GM23338 (cell line): Measurements from ENCODE around the gene PGAM4. TPM values are rescaled to one million over a fixed set of nuclear protein-coding genes. Genes with fewer than 3 reads are reported as not detected.
"Not testable (repeated sequence)": the region's sequence is repeated elsewhere in the genome, so short reads cannot be mapped to it uniquely, and the experiment has no call there.

Experiments
- ATAC-seq: fragments of 200-7000 bp; cut with Tn5 transposase; 3 replicates; pipeline ENCODE4 v1.9.1; 2020
- DNase-seq: peaks from one replicate; pipeline ENCODE4 v3.0.0-alpha.2; 2015; ENCODE audit warnings: low spot score
- H2AFZ ChIP-seq: fragments of 200-600 bp; sonication (generic); 2 replicates; pipeline ENCODE4 v1.8.0; 2016; ENCODE audit warnings: antibody characterized with exemption, mild to moderate bottlenecking, moderate library complexity
- H3F3A ChIP-seq: fragments of 200-600 bp; sonication (generic); replicated peaks from 2 replicates; pipeline ENCODE4 v1.8.0; 2017; ENCODE audit warnings: antibody characterized with exemption, mixed run types, low read depth
- H3K27ac ChIP-seq: fragments of 200-600 bp; sonication (generic); 2 replicates; pipeline ENCODE4 v1.6.1; 2016; ENCODE audit warnings: low read depth
- H3K27me3 ChIP-seq: fragments of 200-600 bp; sonication (generic); 2 replicates; pipeline ENCODE4 v1.8.0; 2016; ENCODE audit warnings: mild to moderate bottlenecking, mixed run types, moderate library complexity; ENCODE audit not compliant: insufficient read depth
- H3K36me3 ChIP-seq: fragments of 200-600 bp; sonication (generic); 2 replicates; pipeline ENCODE4 v1.8.0; 2016; ENCODE audit warnings: mild to moderate bottlenecking; ENCODE audit not compliant: insufficient read depth
- H3K4me1 ChIP-seq: fragments of 200-600 bp; sonication (generic); 2 replicates; pipeline ENCODE4 v1.8.0; 2016; ENCODE audit warnings: mild to moderate bottlenecking, moderate library complexity; ENCODE audit not compliant: insufficient read depth
- H3K4me2 ChIP-seq: fragments of 200-600 bp; sonication (generic); 2 replicates; pipeline ENCODE4 v1.7.1; 2017; ENCODE audit warnings: mixed run types
- H3K4me3 ChIP-seq: fragments of 200-600 bp; sonication (generic); 2 replicates; pipeline ENCODE4 v1.6.1; 2016; ENCODE audit warnings: mixed run types
- H3K79me2 ChIP-seq: fragments of 200-600 bp; sonication (generic); replicated peaks from 2 replicates; pipeline ENCODE4 v1.8.0; 2017; ENCODE audit warnings: mild to moderate bottlenecking; ENCODE audit not compliant: insufficient read depth
- H3K9me2 ChIP-seq: fragments of 200-600 bp; sonication (generic); 2 replicates; pipeline ENCODE4 v1.8.0; 2017; ENCODE audit not compliant: insufficient read depth
- H4K20me1 ChIP-seq: fragments of 200-600 bp; sonication (generic); replicated peaks from 2 replicates; pipeline ENCODE4 v1.8.0; 2017; ENCODE audit warnings: mild to moderate bottlenecking; ENCODE audit not compliant: insufficient read depth
- H3K27ac Mint-ChIP-seq: 2 replicates; pipeline ENCODE4 v1.8.0; 2020; ENCODE audit warnings: inconsistent platforms, mild to moderate bottlenecking, moderate library complexity, mixed read lengths
- H3K27me3 Mint-ChIP-seq: 3 replicates; pipeline ENCODE4 v1.8.0; 2022; ENCODE audit warnings: low read depth, mild to moderate bottlenecking, moderate library complexity, mixed read lengths, inconsistent platforms; ENCODE audit not compliant: insufficient read depth, poor library complexity
- H3K36me3 Mint-ChIP-seq: 3 replicates; pipeline ENCODE4 v1.8.0; 2021; ENCODE audit warnings: low read depth, mild to moderate bottlenecking, inconsistent platforms, moderate library complexity, mixed read lengths
- H3K4me1 Mint-ChIP-seq: 3 replicates; pipeline ENCODE4 v1.8.0; 2020; ENCODE audit warnings: mild to moderate bottlenecking, inconsistent platforms, mixed read lengths
- H3K4me3 Mint-ChIP-seq: 3 replicates; pipeline ENCODE4 v1.8.0; 2021; ENCODE audit warnings: moderate library complexity, mild to moderate bottlenecking, inconsistent platforms, mixed read lengths
- H3K9me3 Mint-ChIP-seq: 3 replicates; pipeline ENCODE4 v1.8.0; 2020; ENCODE audit warnings: moderate library complexity, mild to moderate bottlenecking, inconsistent platforms, mixed read lengths
- CREB1 ChIP-seq: fragments of 250-450 bp; sonication (Bioruptor Pico); IDR thresholded peaks from 2 replicates; pipeline ENCODE4 v1.5.0; 2020; ENCODE audit warnings: low read depth, mild to moderate bottlenecking, moderate library complexity
- EZH2phosphoT487 ChIP-seq: fragments of 200-600 bp; sonication (generic); IDR thresholded peaks from one replicate; pipeline ENCODE4 v1.8.1; 2018; ENCODE audit warnings: antibody characterized with exemption; ENCODE audit not compliant: unreplicated experiment
- JUNB ChIP-seq: IDR thresholded peaks from one replicate; pipeline ENCODE4 v1.6.1; 2016; ENCODE audit warnings: antibody characterized with exemption; ENCODE audit not compliant: unreplicated experiment
- ZNF462 ChIP-seq: fragments of 250-450 bp; sonication (Bioruptor Pico); IDR thresholded peaks from 2 replicates; pipeline ENCODE4 v1.5.0; 2020; ENCODE audit warnings: mild to moderate bottlenecking, moderate library complexity
- polyA plus RNA-seq: library from polyadenylated mRNA; unstranded; fragments of >200 nt; fragmentation: Nextera tagmentation; extraction: Ambion mirVana; gene quantifications from 2 replicates; pipeline ENCODE4 v1.2.1, GENCODE V29; 2016
- total RNA-seq: library from RNA; depleted of rRNA; stranded (reverse); fragments of >200 nt; shearing (Covaris generic); gene quantifications from 2 replicates; pipeline ENCODE4 v1.2.3, GENCODE V29; 2014
- TF ChIP-seq, protein P1 (sequence below), 2 experiments: fragments of 200-600 bp in 1 of 2; sonication (generic) in 1 of 2; conservative IDR thresholded peaks; 2 replicates each; pipeline versions ENCODE4 v1.5.1 to v1.6.1; 2016 to 2017; ENCODE audit warnings: antibody characterized with exemption in 2 of 2, low read depth in 2 of 2, mild to moderate bottlenecking in 2 of 2, moderate library complexity in 1 of 2

Gene PGAM4
- total and polyA plus RNA-seq, 2 experiments from 2014 or later: 0.52 TPM; not detected in 1

GRCh38 chrX:77922787-77923186 is 46.7 kb downstream of the PGAM4 start:
- H3K4me3 ChIP-seq: no peak overlapping the region
- no peak overlapping the region for H2AFZ ChIP-seq
- ATAC-seq (no peak), DNase-seq (no peak)
- H3F3A ChIP-seq: no peaks in the 10 kb centered on the region
- H3K4me1 ChIP-seq: no peaks in the 10 kb centered on the region
- no peaks in the 10 kb centered on the region for H3K4me1 Mint-ChIP-seq
- no peak overlapping the region for H3K4me2 ChIP-seq
- TF ChIP-seq ZNF462 (CRISPR knock-in tag) (no peak), CREB1 (CRISPR knock-in tag) (no peak), EZH2phosphoT487 (no peak), JUNB (no peak)
- TF ChIP-seq, protein P1, sequence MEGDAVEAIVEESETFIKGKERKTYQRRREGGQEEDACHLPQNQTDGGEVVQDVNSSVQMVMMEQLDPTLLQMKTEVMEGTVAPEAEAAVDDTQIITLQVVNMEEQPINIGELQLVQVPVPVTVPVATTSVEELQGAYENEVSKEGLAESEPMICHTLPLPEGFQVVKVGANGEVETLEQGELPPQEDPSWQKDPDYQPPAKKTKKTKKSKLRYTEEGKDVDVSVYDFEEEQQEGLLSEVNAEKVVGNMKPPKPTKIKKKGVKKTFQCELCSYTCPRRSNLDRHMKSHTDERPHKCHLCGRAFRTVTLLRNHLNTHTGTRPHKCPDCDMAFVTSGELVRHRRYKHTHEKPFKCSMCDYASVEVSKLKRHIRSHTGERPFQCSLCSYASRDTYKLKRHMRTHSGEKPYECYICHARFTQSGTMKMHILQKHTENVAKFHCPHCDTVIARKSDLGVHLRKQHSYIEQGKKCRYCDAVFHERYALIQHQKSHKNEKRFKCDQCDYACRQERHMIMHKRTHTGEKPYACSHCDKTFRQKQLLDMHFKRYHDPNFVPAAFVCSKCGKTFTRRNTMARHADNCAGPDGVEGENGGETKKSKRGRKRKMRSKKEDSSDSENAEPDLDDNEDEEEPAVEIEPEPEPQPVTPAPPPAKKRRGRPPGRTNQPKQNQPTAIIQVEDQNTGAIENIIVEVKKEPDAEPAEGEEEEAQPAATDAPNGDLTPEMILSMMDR (conservative IDR thresholded peaks at IDR 0.05; ENCODE audit: low read depth in 2 of 2): no peak
- no peaks in the 10 kb centered on the region for H3K9me2 ChIP-seq
- no peaks in the 10 kb centered on the region for H4K20me1 ChIP-seq
- H3K79me2 ChIP-seq: no peaks in the 10 kb centered on the region
- H3K27ac ChIP-seq: no peak overlapping the region
- H3K9me3 Mint-ChIP-seq: no peaks in the 10 kb centered on the region
- H3K36me3 Mint-ChIP-seq: no peaks in the 10 kb centered on the region
- H3K27me3 ChIP-seq: no peaks in the 10 kb centered on the region
- no peak overlapping the region for H3K27ac Mint-ChIP-seq
- no peaks in the 10 kb centered on the region for H3K36me3 ChIP-seq
- H3K4me3 Mint-ChIP-seq: no peak overlapping the region
- H3K27me3 Mint-ChIP-seq: no peaks in the 10 kb centered on the region

- H3K27ac Mint-ChIP-seq, H3F3A ChIP-seq, H3K27me3 Mint-ChIP-seq, H3K4me3 ChIP-seq, H3K27ac ChIP-seq, H3K4me2 ChIP-seq, H2AFZ ChIP-seq, DNase-seq, H3K79me2 ChIP-seq, H3K9me2 ChIP-seq, H3K36me3 Mint-ChIP-seq, H4K20me1 ChIP-seq, H3K27me3 ChIP-seq, H3K4me1 Mint-ChIP-seq, H3K36me3 ChIP-seq, ATAC-seq, H3K9me3 Mint-ChIP-seq, H3K4me1 ChIP-seq, H3K4me3 Mint-ChIP-seq: not testable (repeated sequence)
Measured at GRCh38 chrX:77919370-77919769, 50.1 kb downstream of the PGAM4 start.
